ENCODE measurements around the gene UPF1.

GRCh38 chr19:18889949-18890745, 58.4 kb downstream of the UPF1 start:
- TF ChIP-seq CTCF (IDR thresholded peaks at IDR 0.05), result no peak
- no peak for TF ChIP-seq EP300 (IDR thresholded peaks at IDR 0.05)
- TF ChIP-seq POLR2A (IDR thresholded peaks at IDR 0.05), result no peak
- TF ChIP-seq POLR2AphosphoS5 (IDR thresholded peaks at IDR 0.05), result no peak
